Measurements from ENCODE around the gene ITM2B.
A peak's percentile ranks its signal among the peaks of the same experiment; 100 is the strongest.
"Not testable (repeated sequence)": the region's sequence is repeated elsewhere in the genome, so short reads cannot be mapped to it uniquely, and the experiment has no call there.

ITM2B gene

GRCh38 chr13:48192411-48192935 lies 40.5 kb upstream of the ITM2B start:
- Histone ChIP-seq H3K27me3 (ENCODE audit: insufficient read depth, poor library complexity, severe bottlenecking) (no peaks in the 10 kb centered on the region), H3K27ac (replicated peaks) (no peak overlapping the region), H3K4me3 (replicated peaks; ENCODE audit: insufficient read depth, low read length) (no peak overlapping the region)
- no peak for DNase-seq (ENCODE audit: low read depth in 1 of 2, low spot score in 1 of 2)
- TF ChIP-seq SPI1 (IDR thresholded peaks at IDR 0.05; ENCODE audit: borderline replicate concordance, low read depth) (no peak), REST (IDR thresholded peaks at IDR 0.05; ENCODE audit: insufficient replicate concordance, low read depth) (no peak), CTCF (IDR thresholded peaks at IDR 0.05; ENCODE audit: insufficient read depth, low read length) (no peak), GABPA (IDR thresholded peaks at IDR 0.05; ENCODE audit: low read depth) (no peak), POLR2AphosphoS5 (IDR thresholded peaks at IDR 0.05; ENCODE audit: low read depth) (no peak)

GRCh38 chr13:48194379-48194754 lies 38.6 kb upstream of the ITM2B start:
- Histone ChIP-seq H3K27me3 (ENCODE audit: insufficient read depth, poor library complexity, severe bottlenecking) (no peaks in the 10 kb centered on the region), H3K4me3 (replicated peaks; ENCODE audit: insufficient read depth, low read length) (no peak overlapping the region), H3K27ac (replicated peaks) (peak overlapping the region; percentile 55)
- DNase-seq (ENCODE audit: low read depth in 1 of 2, low spot score in 1 of 2) = peak; percentile 28 to 62
- TF ChIP-seq POLR2AphosphoS5 (IDR thresholded peaks at IDR 0.05; ENCODE audit: low read depth) (no peak), SPI1 (IDR thresholded peaks at IDR 0.05; ENCODE audit: borderline replicate concordance, low read depth) (peak; percentile 86)

GRCh38 chr13:48199404-48199946 lies 33.5 kb upstream of the ITM2B start:
- Histone ChIP-seq H3K27me3 (ENCODE audit: insufficient read depth, poor library complexity, severe bottlenecking) (no peaks in the 10 kb centered on the region), H3K27ac (replicated peaks) (no peak overlapping the region), H3K4me3 (replicated peaks; ENCODE audit: insufficient read depth, low read length) (no peak overlapping the region)
- DNase-seq (ENCODE audit: low read depth in 1 of 2, low spot score in 1 of 2) = no peak
- no peak for TF ChIP-seq REST (IDR thresholded peaks at IDR 0.05; ENCODE audit: insufficient replicate concordance, low read depth)
- no peak for TF ChIP-seq POLR2AphosphoS5 (IDR thresholded peaks at IDR 0.05; ENCODE audit: low read depth)

- TF ChIP-seq CTCF (IDR thresholded peaks at IDR 0.05; ENCODE audit: insufficient read depth, low read length) = no peak
- TF ChIP-seq POLR2AphosphoS5 (IDR thresholded peaks at IDR 0.05; ENCODE audit: low read depth) = no peak
- TF ChIP-seq REST (IDR thresholded peaks at IDR 0.05; ENCODE audit: insufficient replicate concordance, low read depth) = no peak
- TF ChIP-seq SPI1 (IDR thresholded peaks at IDR 0.05; ENCODE audit: borderline replicate concordance, low read depth) = no peak
- TF ChIP-seq GABPA (IDR thresholded peaks at IDR 0.05; ENCODE audit: low read depth) = no peak
- no peaks in the 10 kb centered on the region for H3K27me3 ChIP-seq (ENCODE audit: insufficient read depth, poor library complexity, severe bottlenecking)
- DNase-seq (ENCODE audit: low read depth in 1 of 2, low spot score in 1 of 2) = no peak
- no peak overlapping the region for H3K4me3 ChIP-seq (replicated peaks; ENCODE audit: insufficient read depth, low read length)
- H3K27ac ChIP-seq (replicated peaks) = no peak overlapping the region
These were observed 32.0 kb upstream of the ITM2B start for GRCh38 chr13:48201044-48201443.

- DNase-seq (ENCODE audit: low read depth in 1 of 2, low spot score in 1 of 2); H3K4me3 ChIP-seq (replicated peaks; ENCODE audit: insufficient read depth, low read length); H3K27ac ChIP-seq (replicated peaks); H3K27me3 ChIP-seq (ENCODE audit: insufficient read depth, poor library complexity, severe bottlenecking): not testable (repeated sequence)
These were observed 25.8 kb upstream of the ITM2B start for GRCh38 chr13:48207207-48207606.

Measured in HL-60 (cell line).